HG03571 (cell line): Measurements from ENCODE around the gene COX6B2.

Experiments
- ATAC-seq: cut with Tn5 transposase; IDR thresholded peaks from one replicate; pipeline ENCODE4 v1.9.1; 2021; ENCODE audit not compliant: unreplicated experiment

Gene COX6B2

GRCh38 chr19:55315956-55316525, 38.5 kb downstream of the COX6B2 start:
- no peak for ATAC-seq

GRCh38 chr19:55314396-55314795, 40.1 kb downstream of the COX6B2 start:
- ATAC-seq, result no peak

- ATAC-seq, result no peak
These were observed 41.7 kb downstream of the COX6B2 start for GRCh38 chr19:55312621-55313512.

- ATAC-seq, result no peak
These were observed 42.7 kb downstream of the COX6B2 start for GRCh38 chr19:55311797-55312196.

- ATAC-seq, result no peak
These were observed 43.1 kb downstream of the COX6B2 start for GRCh38 chr19:55311397-55311796.

- no peak for ATAC-seq
These were observed 44.0 kb downstream of the COX6B2 start for GRCh38 chr19:55310498-55310897.

GRCh38 chr19:55309448-55309847, 45.1 kb downstream of the COX6B2 start:
- no peak for ATAC-seq

GRCh38 chr19:55308281-55308680, 46.2 kb downstream of the COX6B2 start:
- ATAC-seq, result no peak

GRCh38 chr19:55306712-55307111, 47.8 kb downstream of the COX6B2 start:
- ATAC-seq, result no peak

- no peak for ATAC-seq
These were observed 48.4 kb downstream of the COX6B2 start for GRCh38 chr19:55305983-55306562.

- ATAC-seq, result no peak
These were observed 49.0 kb downstream of the COX6B2 start for GRCh38 chr19:55305491-55305890.

- no peak for ATAC-seq
These were observed 49.5 kb downstream of the COX6B2 start for GRCh38 chr19:55304980-55305379.

GRCh38 chr19:55304279-55304978, 50.1 kb downstream of the COX6B2 start:
- no peak for ATAC-seq

GRCh38 chr19:55303477-55303876, 51.0 kb downstream of the COX6B2 start:
- no peak for ATAC-seq

GRCh38 chr19:55302318-55302703, 52.2 kb downstream of the COX6B2 start:
- no peak for ATAC-seq

GRCh38 chr19:55301459-55302317, 52.8 kb downstream of the COX6B2 start:
- no peak for ATAC-seq

- no peak for ATAC-seq
These were observed 53.5 kb downstream of the COX6B2 start for GRCh38 chr19:55300886-55301458.

- ATAC-seq, result no peak
These were observed 54.5 kb downstream of the COX6B2 start for GRCh38 chr19:55299991-55300390.
